Ammon's horn (tissue), 1 donor: ENCODE data around the gene NRIP1.

Experiments used
- DNase-seq: peaks from one replicate; pipeline ENCODE4 v3.0.0-alpha.2; 2016; ENCODE audit warnings: low spot score

The NRIP1 gene

GRCh38 chr21:14916676-14917141 is 148.1 kb downstream of the NRIP1 start:
- no peak for DNase-seq

GRCh38 chr21:14913638-14914037 is 151.2 kb downstream of the NRIP1 start:
- DNase-seq, result no peak

GRCh38 chr21:14911351-14911750 is 153.4 kb downstream of the NRIP1 start:
- no peak for DNase-seq
